Islet precursor cell (in vitro differentiated cells): ENCODE measurements around the gene PNLIPRP3.

ENCODE experiments used
- DNase-seq: peaks from one replicate; pipeline ENCODE4 v3.0.0-alpha.2; 2018

Gene PNLIPRP3

GRCh38 chr10:116451711-116452337 lies 24.2 kb downstream of the PNLIPRP3 start:
- no peak for DNase-seq

- DNase-seq, result no peak
These were observed 24.7 kb downstream of the PNLIPRP3 start for GRCh38 chr10:116452338-116452720.

GRCh38 chr10:116457488-116457887 lies 29.8 kb downstream of the PNLIPRP3 start:
- DNase-seq, result no peak

- no peak for DNase-seq
These were observed 32.6 kb downstream of the PNLIPRP3 start for GRCh38 chr10:116460219-116460618.

GRCh38 chr10:116461680-116462079 lies 34.0 kb downstream of the PNLIPRP3 start:
- no peak for DNase-seq

- no peak for DNase-seq
These were observed 36.6 kb downstream of the PNLIPRP3 start for GRCh38 chr10:116464257-116464656.

- DNase-seq, result no peak
These were observed 37.9 kb downstream of the PNLIPRP3 start for GRCh38 chr10:116465546-116465945.

GRCh38 chr10:116466715-116467422 lies 39.2 kb downstream of the PNLIPRP3 start:
- no peak for DNase-seq

- peak; percentile 59 for DNase-seq
These were observed 41.8 kb downstream of the PNLIPRP3 start for GRCh38 chr10:116469437-116469836.

GRCh38 chr10:116470071-116470470 lies 42.4 kb downstream of the PNLIPRP3 start:
- DNase-seq, result peak; percentile 90

- DNase-seq, result peak; percentile 74
These were observed 43.2 kb downstream of the PNLIPRP3 start for GRCh38 chr10:116470768-116471415.

- DNase-seq, result no peak
These were observed 45.2 kb downstream of the PNLIPRP3 start for GRCh38 chr10:116472891-116473290.

- DNase-seq, result no peak
These were observed 48.2 kb downstream of the PNLIPRP3 start for GRCh38 chr10:116475866-116476265.

GRCh38 chr10:116476461-116476860 lies 48.8 kb downstream of the PNLIPRP3 start:
- no peak for DNase-seq

GRCh38 chr10:116477986-116478664 lies 50.5 kb downstream of the PNLIPRP3 start:
- peak; percentile 58 for DNase-seq

GRCh38 chr10:116486770-116487448 lies 59.3 kb downstream of the PNLIPRP3 start:
- DNase-seq, result no peak

GRCh38 chr10:116487522-116488430 lies 60.1 kb downstream of the PNLIPRP3 start:
- no peak for DNase-seq

- no peak for DNase-seq
These were observed 61.8 kb downstream of the PNLIPRP3 start for GRCh38 chr10:116489460-116489859.

- DNase-seq, result no peak
These were observed 62.5 kb downstream of the PNLIPRP3 start for GRCh38 chr10:116490028-116490662.

GRCh38 chr10:116504786-116505185 lies 77.1 kb downstream of the PNLIPRP3 start:
- DNase-seq, result no peak

GRCh38 chr10:116510565-116510964 lies 82.9 kb downstream of the PNLIPRP3 start:
- no peak for DNase-seq
